ENCODE measurements around the gene HCCS.

The HCCS gene

DNA sequence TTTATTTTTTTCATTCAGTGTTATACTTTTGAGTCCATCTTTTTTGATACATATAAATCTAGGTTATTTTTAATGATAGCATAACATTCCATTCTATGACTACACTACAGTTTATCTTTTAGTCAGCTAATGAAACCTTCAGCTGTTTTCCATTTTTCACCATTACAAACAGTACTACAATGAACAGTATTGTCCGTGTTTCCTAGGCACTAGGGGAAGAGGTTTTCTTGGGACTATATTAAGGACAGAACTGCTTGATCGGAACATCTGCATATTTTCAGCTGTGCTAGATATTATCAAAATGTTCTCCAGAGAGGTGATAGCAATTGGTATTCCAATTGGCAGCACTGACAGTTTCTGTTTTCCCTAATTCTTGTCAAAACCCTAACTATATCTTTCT lies 44.3 kb upstream of the HCCS start:
- no peak for DNase-seq (ENCODE audit: low read depth in 1 of 2, low spot score in 1 of 2)
- no peak overlapping the region for H3K27ac ChIP-seq (replicated peaks)
- H3K27me3 ChIP-seq (ENCODE audit: insufficient read depth, poor library complexity, severe bottlenecking): no peaks in the 10 kb centered on the region
- no peak overlapping the region for H3K4me3 ChIP-seq (replicated peaks; ENCODE audit: insufficient read depth, low read length)
- TF ChIP-seq, protein P1, sequence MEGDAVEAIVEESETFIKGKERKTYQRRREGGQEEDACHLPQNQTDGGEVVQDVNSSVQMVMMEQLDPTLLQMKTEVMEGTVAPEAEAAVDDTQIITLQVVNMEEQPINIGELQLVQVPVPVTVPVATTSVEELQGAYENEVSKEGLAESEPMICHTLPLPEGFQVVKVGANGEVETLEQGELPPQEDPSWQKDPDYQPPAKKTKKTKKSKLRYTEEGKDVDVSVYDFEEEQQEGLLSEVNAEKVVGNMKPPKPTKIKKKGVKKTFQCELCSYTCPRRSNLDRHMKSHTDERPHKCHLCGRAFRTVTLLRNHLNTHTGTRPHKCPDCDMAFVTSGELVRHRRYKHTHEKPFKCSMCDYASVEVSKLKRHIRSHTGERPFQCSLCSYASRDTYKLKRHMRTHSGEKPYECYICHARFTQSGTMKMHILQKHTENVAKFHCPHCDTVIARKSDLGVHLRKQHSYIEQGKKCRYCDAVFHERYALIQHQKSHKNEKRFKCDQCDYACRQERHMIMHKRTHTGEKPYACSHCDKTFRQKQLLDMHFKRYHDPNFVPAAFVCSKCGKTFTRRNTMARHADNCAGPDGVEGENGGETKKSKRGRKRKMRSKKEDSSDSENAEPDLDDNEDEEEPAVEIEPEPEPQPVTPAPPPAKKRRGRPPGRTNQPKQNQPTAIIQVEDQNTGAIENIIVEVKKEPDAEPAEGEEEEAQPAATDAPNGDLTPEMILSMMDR (IDR thresholded peaks at IDR 0.05; ENCODE audit: insufficient read depth, low read length): no peak
- TF ChIP-seq SPI1 (IDR thresholded peaks at IDR 0.05; ENCODE audit: borderline replicate concordance, low read depth): no peak
- TF ChIP-seq, protein P2, sequence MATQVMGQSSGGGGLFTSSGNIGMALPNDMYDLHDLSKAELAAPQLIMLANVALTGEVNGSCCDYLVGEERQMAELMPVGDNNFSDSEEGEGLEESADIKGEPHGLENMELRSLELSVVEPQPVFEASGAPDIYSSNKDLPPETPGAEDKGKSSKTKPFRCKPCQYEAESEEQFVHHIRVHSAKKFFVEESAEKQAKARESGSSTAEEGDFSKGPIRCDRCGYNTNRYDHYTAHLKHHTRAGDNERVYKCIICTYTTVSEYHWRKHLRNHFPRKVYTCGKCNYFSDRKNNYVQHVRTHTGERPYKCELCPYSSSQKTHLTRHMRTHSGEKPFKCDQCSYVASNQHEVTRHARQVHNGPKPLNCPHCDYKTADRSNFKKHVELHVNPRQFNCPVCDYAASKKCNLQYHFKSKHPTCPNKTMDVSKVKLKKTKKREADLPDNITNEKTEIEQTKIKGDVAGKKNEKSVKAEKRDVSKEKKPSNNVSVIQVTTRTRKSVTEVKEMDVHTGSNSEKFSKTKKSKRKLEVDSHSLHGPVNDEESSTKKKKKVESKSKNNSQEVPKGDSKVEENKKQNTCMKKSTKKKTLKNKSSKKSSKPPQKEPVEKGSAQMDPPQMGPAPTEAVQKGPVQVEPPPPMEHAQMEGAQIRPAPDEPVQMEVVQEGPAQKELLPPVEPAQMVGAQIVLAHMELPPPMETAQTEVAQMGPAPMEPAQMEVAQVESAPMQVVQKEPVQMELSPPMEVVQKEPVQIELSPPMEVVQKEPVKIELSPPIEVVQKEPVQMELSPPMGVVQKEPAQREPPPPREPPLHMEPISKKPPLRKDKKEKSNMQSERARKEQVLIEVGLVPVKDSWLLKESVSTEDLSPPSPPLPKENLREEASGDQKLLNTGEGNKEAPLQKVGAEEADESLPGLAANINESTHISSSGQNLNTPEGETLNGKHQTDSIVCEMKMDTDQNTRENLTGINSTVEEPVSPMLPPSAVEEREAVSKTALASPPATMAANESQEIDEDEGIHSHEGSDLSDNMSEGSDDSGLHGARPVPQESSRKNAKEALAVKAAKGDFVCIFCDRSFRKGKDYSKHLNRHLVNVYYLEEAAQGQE (IDR thresholded peaks at IDR 0.05; ENCODE audit: insufficient replicate concordance, low read depth): no peak
- TF ChIP-seq POLR2AphosphoS5 (IDR thresholded peaks at IDR 0.05; ENCODE audit: low read depth): no peak
- no peak for TF ChIP-seq GABPA (IDR thresholded peaks at IDR 0.05; ENCODE audit: low read depth)

DNA sequence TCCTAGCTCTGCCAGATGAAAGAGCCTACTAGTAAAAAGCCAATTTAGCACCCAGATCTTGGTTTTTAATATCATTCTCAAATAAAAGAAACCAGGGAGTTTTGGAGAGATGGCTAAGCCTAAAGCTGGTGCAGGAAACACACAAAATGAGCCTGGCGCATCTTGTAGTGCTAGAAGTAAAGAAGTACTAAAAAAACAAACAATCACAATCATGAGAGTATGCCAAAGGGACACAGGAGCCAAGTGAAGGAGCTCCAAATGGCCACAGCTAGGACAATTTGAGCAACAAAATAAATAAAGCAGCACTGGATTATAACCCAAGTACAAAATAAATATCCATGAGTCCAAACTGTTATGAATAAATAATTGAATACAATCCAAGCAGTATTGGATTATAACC lies 37.8 kb upstream of the HCCS start:
- no peak for DNase-seq (ENCODE audit: low read depth in 1 of 2, low spot score in 1 of 2)
- H3K4me3 ChIP-seq (replicated peaks; ENCODE audit: insufficient read depth, low read length): no peak overlapping the region
- no peaks in the 10 kb centered on the region for H3K27me3 ChIP-seq (ENCODE audit: insufficient read depth, poor library complexity, severe bottlenecking)
- H3K27ac ChIP-seq (replicated peaks): no peak overlapping the region
- TF ChIP-seq SPI1 (IDR thresholded peaks at IDR 0.05; ENCODE audit: borderline replicate concordance, low read depth) (no peak), POLR2AphosphoS5 (IDR thresholded peaks at IDR 0.05; ENCODE audit: low read depth) (no peak), GABPA (IDR thresholded peaks at IDR 0.05; ENCODE audit: low read depth) (no peak)
- TF ChIP-seq, protein P2 (IDR thresholded peaks at IDR 0.05; ENCODE audit: insufficient replicate concordance, low read depth): no peak
- TF ChIP-seq, protein P1 (IDR thresholded peaks at IDR 0.05; ENCODE audit: insufficient read depth, low read length): no peak

- TF ChIP-seq SPI1 (IDR thresholded peaks at IDR 0.05; ENCODE audit: borderline replicate concordance, low read depth) (no peak), POLR2AphosphoS5 (IDR thresholded peaks at IDR 0.05; ENCODE audit: low read depth) (no peak), GABPA (IDR thresholded peaks at IDR 0.05; ENCODE audit: low read depth) (no peak)
- Histone ChIP-seq H3K4me3 (replicated peaks; ENCODE audit: insufficient read depth, low read length) (no peak overlapping the region), H3K27me3 (ENCODE audit: insufficient read depth, poor library complexity, severe bottlenecking) (no peaks in the 10 kb centered on the region), H3K27ac (replicated peaks) (no peak overlapping the region)
- DNase-seq (ENCODE audit: low read depth in 1 of 2, low spot score in 1 of 2): no peak
Measured at GRCh38 chrX:11080741-11081305, 30.3 kb upstream of the HCCS start.

DNA sequence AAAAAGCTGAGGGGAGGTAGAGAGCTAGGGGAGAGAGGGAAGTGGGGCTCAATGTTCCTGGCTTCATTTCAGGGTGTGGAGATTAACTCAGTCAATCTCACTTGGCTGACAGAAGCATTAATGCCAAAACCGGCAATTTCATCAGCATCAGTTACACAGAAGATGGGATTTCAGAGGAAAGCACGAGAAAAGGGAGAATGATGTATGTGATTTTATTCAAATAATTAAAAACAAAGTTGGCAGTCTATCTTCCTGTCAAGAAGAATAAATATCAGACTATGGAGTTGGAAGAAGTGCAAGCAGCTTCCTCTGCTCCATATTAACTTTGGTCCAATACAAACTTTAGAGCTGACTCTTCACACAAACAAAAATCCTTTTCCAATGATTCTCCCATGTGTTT lies 29.6 kb upstream of the HCCS start:
- H3K4me3 ChIP-seq (replicated peaks; ENCODE audit: insufficient read depth, low read length): no peak overlapping the region
- DNase-seq (ENCODE audit: low read depth in 1 of 2, low spot score in 1 of 2): no peak
- TF ChIP-seq, protein P1 (IDR thresholded peaks at IDR 0.05; ENCODE audit: insufficient read depth, low read length): no peak
- TF ChIP-seq, protein P2 (IDR thresholded peaks at IDR 0.05; ENCODE audit: insufficient replicate concordance, low read depth): no peak
- TF ChIP-seq POLR2AphosphoS5 (IDR thresholded peaks at IDR 0.05; ENCODE audit: low read depth): no peak
- no peaks in the 10 kb centered on the region for H3K27me3 ChIP-seq (ENCODE audit: insufficient read depth, poor library complexity, severe bottlenecking)
- H3K27ac ChIP-seq (replicated peaks): no peak overlapping the region

Data from HL-60 (cell line).